RWPE1 (cell line): ENCODE results near the gene UBAC2.

ENCODE experiments used
- CTCF ChIA-PET: fragments of 350-600 bp; sonication (Branson Sonifier 250); formaldehyde crosslinking; extraction: SDS; loops from one replicate; lab custom pipeline; 2021; lab: Yijun Ruan, JAX
- POLR2A ChIA-PET: fragments of 400-600 bp; formaldehyde crosslinking; extraction: SDS; loops from one replicate; lab custom pipeline; 2020; ENCODE audit warnings: antibody characterized with exemption; ENCODE audit not compliant: low non-redundant PET; lab: Yijun Ruan, JAX
- DNase-seq: peaks from one replicate; pipeline ENCODE4 v3.0.0; 2012; ENCODE audit warnings: low spot score
- H3K27ac ChIP-seq: fragments of 450-650 bp; 2 replicates; pipeline ENCODE4 v1.5.1; 2017
- TF ChIP-seq, protein P1 (sequence below): fragments of 450-650 bp; conservative IDR thresholded peaks from 2 replicates; pipeline ENCODE4 v1.5.1; 2017; ENCODE audit warnings: low read depth, mild to moderate bottlenecking

The UBAC2 gene

GRCh38 chr13:99314640-99315176 is 114.1 kb downstream of the UBAC2 start:
- CTCF ChIA-PET = no interaction called here
- DNase-seq = no peak
- POLR2A ChIA-PET = no interaction called here
- TF ChIP-seq, protein P1, sequence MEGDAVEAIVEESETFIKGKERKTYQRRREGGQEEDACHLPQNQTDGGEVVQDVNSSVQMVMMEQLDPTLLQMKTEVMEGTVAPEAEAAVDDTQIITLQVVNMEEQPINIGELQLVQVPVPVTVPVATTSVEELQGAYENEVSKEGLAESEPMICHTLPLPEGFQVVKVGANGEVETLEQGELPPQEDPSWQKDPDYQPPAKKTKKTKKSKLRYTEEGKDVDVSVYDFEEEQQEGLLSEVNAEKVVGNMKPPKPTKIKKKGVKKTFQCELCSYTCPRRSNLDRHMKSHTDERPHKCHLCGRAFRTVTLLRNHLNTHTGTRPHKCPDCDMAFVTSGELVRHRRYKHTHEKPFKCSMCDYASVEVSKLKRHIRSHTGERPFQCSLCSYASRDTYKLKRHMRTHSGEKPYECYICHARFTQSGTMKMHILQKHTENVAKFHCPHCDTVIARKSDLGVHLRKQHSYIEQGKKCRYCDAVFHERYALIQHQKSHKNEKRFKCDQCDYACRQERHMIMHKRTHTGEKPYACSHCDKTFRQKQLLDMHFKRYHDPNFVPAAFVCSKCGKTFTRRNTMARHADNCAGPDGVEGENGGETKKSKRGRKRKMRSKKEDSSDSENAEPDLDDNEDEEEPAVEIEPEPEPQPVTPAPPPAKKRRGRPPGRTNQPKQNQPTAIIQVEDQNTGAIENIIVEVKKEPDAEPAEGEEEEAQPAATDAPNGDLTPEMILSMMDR = no peak
- no peak overlapping the region for H3K27ac ChIP-seq

- ChIA-PET POLR2A (no interaction called here), CTCF (no interaction called here)
Measured at GRCh38 chr13:99315186-99315585, 114.5 kb downstream of the UBAC2 start.

GRCh38 chr13:99316224-99316623 is 115.6 kb downstream of the UBAC2 start:
- TF ChIP-seq, protein P1 = no peak
- CTCF ChIA-PET = no interaction called here
- no peak for DNase-seq
- H3K27ac ChIP-seq = no peak overlapping the region
- POLR2A ChIA-PET = no interaction called here

More at GRCh38 chr13:99315186-99315585, 114.5 kb downstream of the UBAC2 start:
- no peak for DNase-seq
- TF ChIP-seq, protein P1 = no peak
- no peak overlapping the region for H3K27ac ChIP-seq

DNA sequence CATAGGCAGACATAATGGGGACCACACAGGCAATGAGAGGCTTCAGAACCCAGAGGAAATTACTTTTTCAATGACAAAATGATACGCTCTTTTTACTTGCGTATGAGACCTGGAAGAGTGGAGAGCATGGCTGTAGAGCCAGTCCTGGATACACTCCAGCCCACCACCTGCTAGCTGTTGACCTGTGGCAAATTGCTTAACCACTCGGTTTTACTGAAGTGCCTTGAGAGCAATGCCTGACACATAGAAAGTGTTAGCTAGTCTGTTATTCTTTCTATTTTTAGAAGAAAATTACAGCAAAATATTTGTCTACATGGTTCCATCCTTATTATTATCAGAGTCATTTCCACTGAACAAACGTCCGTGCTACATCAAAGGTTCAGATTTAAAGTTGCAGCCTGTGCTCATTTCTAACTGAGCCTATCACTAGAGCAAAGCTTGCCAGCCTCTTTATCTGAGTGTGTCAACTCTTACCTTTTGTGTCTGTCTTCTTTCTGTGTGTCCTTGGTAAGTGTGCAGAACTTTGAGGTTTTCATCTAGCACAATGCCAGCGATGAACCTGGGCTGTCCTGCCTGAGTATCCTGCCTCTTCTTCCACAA is 116.1 kb downstream of the UBAC2 start:
- ChIA-PET POLR2A (no interaction called here), CTCF (no interaction called here)
- TF ChIP-seq, protein P1 = no peak
- H3K27ac ChIP-seq = no peak overlapping the region
- DNase-seq = no peak

DNA sequence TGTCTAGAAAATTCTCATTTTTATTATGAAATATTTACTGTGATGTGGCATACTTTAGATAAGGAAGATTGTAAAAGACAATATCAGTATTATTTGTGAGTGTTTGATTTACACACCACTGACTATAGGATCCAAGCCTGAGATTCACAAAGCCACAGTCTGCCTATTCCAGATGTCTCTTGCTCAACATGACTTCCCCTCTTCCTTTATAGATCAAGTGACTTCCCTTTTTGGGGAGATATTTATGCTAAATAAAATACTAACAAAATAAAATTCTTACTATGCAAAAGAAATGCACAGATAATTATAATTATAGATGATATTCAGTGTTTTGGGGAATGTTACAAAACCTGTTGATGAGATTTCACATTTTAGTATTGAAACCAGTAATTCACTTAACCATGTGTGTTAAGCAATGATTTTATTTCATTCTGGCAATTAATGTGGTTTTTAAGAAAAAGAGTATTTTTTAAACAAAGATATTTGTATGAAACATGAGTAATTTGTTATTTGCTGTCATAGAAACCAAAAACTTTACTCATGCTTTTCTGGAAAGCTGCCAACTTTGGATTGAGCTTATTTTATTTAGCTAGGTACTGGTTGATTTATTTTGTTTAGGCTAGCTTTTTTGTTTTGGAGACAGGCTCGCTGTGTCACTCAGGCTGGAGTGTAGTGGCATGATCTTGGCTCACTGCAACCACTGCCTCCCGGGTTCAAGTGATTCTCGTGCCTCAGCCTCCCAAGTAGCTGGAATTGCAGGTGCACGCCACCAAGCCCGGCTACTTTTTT is 120.2 kb downstream of the UBAC2 start:
- DNase-seq = peak; percentile 34
- POLR2A ChIA-PET = no interaction called here
- H3K27ac ChIP-seq = peak overlapping the region; percentile 69
- CTCF ChIA-PET = interaction anchor here (1.7 kb wide), 1 partner anchor 116 kb away, joined by 3 read pairs; no protein-coding TSS in a partner anchor
- TF ChIP-seq, protein P1 = no peak

GRCh38 chr13:99321709-99322108 is 121.1 kb downstream of the UBAC2 start:
- TF ChIP-seq, protein P1 = no peak
- H3K27ac ChIP-seq = peak overlapping the region; percentile 69
- DNase-seq = no peak
- POLR2A ChIA-PET = no interaction called here
- CTCF ChIA-PET = interaction anchor here (1.4 to 1.7 kb wide), 2 partner anchors 115 to 145 kb away, joined by 3 to 4 read pairs; no protein-coding TSS in a partner anchor
